Nephron progenitor cell (in vitro differentiated cells): ENCODE results near the gene AAK1.
A peak's percentile ranks its signal among the peaks of the same experiment; 100 is the strongest.

Experiments
- DNase-seq: peaks from one replicate; pipeline ENCODE4 v3.0.0; 2021
- H3K27ac Mint-ChIP-seq: 2 replicates; pipeline ENCODE4 v1.8.0; 2021; ENCODE audit warnings: mild to moderate bottlenecking, moderate library complexity, mixed read lengths
- H3K27me3 Mint-ChIP-seq: 2 replicates; pipeline ENCODE4 v1.8.0; 2021; ENCODE audit warnings: mild to moderate bottlenecking, low read depth, mixed read lengths; ENCODE audit not compliant: poor library complexity
- H3K36me3 Mint-ChIP-seq: 2 replicates; pipeline ENCODE4 v1.8.0; 2021; ENCODE audit warnings: low read depth, mixed read lengths
- H3K4me1 Mint-ChIP-seq: 2 replicates; pipeline ENCODE4 v1.8.0; 2021; ENCODE audit warnings: mixed read lengths
- H3K4me3 Mint-ChIP-seq: 2 replicates; pipeline ENCODE4 v1.8.0; 2021; ENCODE audit warnings: mild to moderate bottlenecking, moderate library complexity, mixed read lengths
- H3K9me3 Mint-ChIP-seq: 2 replicates; pipeline ENCODE4 v1.8.0; 2021; ENCODE audit warnings: mild to moderate bottlenecking, moderate library complexity, mixed read lengths
- TF ChIP-seq, protein P1 (sequence below): fragments of 200-600 bp; sonication (generic); IDR thresholded peaks from 2 replicates; pipeline ENCODE4 v1.5.0; 2021; ENCODE audit warnings: antibody characterized with exemption

Gene AAK1

DNA sequence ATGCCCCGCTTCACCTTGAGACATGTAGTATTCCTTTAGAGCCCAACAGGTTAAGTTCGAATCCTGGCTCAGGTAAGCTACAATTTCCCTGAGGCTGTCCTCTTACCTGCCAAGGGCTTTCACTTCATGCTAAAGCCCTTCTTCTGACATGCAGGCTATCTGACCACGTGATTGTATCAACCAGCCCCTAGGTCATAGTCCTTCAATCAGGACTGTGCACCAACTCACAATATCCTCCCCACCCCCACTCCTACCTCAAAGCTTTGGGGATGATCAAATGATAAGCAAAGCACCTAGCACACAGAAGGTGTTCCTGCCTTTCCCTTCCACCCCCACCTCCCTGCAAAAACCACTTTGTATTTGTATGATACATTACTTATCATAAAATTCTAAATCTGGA lies 78.9 kb downstream of the AAK1 start:
- no peaks in the 10 kb centered on the region for H3K36me3 Mint-ChIP-seq
- no peaks in the 10 kb centered on the region for H3K27me3 Mint-ChIP-seq
- H3K9me3 Mint-ChIP-seq: no peaks in the 10 kb centered on the region
- H3K4me1 Mint-ChIP-seq: peaks cover 32% of the 10 kb centered on the region
- no peak overlapping the region for H3K4me3 Mint-ChIP-seq
- no peak for DNase-seq
- peak overlapping the region; percentile 13 for H3K27ac Mint-ChIP-seq
- TF ChIP-seq, protein P1, sequence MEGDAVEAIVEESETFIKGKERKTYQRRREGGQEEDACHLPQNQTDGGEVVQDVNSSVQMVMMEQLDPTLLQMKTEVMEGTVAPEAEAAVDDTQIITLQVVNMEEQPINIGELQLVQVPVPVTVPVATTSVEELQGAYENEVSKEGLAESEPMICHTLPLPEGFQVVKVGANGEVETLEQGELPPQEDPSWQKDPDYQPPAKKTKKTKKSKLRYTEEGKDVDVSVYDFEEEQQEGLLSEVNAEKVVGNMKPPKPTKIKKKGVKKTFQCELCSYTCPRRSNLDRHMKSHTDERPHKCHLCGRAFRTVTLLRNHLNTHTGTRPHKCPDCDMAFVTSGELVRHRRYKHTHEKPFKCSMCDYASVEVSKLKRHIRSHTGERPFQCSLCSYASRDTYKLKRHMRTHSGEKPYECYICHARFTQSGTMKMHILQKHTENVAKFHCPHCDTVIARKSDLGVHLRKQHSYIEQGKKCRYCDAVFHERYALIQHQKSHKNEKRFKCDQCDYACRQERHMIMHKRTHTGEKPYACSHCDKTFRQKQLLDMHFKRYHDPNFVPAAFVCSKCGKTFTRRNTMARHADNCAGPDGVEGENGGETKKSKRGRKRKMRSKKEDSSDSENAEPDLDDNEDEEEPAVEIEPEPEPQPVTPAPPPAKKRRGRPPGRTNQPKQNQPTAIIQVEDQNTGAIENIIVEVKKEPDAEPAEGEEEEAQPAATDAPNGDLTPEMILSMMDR: no peak

DNA sequence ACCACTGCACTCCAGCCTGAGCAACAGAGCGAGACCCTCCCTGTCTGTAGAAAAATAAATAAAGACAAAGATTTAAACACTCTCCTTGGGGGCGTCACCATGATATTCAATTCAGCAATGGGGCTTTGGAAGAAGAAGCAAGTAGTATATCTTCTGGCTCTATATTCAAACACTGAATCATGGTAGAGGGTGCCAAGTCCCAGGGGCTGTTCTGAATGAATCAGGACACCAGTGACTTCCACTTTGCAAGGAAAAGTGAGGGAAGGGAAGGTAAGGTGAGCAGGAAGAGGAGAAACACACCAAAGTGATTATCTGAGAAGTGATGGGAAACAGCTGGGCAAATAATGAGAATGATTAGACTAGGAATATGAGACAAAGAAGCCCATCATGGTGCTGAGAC lies 80.5 kb downstream of the AAK1 start:
- DNase-seq: no peak
- peaks cover 3% of the 10 kb centered on the region for H3K27me3 Mint-ChIP-seq
- peaks cover 24% of the 10 kb centered on the region for H3K4me1 Mint-ChIP-seq
- H3K9me3 Mint-ChIP-seq: no peaks in the 10 kb centered on the region
- H3K36me3 Mint-ChIP-seq: no peaks in the 10 kb centered on the region
- H3K27ac Mint-ChIP-seq: no peak overlapping the region
- H3K4me3 Mint-ChIP-seq: no peak overlapping the region
- TF ChIP-seq, protein P1: no peak

DNA sequence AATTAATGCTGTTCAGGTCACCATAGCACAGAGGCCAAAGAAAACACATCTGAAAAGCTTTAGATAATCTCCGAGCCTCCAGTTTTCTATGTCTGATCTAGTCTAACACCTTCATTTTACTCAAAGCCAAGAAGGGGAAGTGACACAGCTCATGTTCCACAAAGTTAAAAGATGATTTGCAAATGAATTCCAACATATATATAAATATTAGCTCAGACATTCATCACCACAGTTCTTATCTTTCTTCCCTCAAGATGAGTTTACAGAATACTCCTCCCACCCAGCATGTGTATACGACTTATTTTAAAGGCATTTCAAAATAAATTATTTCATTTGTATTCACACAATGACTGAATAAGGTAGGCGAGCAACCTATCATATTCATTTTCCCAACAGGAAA lies 82.4 kb downstream of the AAK1 start:
- H3K36me3 Mint-ChIP-seq: peaks cover 2% of the 10 kb centered on the region
- H3K27ac Mint-ChIP-seq: no peak overlapping the region
- no peaks in the 10 kb centered on the region for H3K9me3 Mint-ChIP-seq
- H3K4me3 Mint-ChIP-seq: no peak overlapping the region
- H3K4me1 Mint-ChIP-seq: peaks cover 19% of the 10 kb centered on the region
- TF ChIP-seq, protein P1: no peak
- no peak for DNase-seq
- H3K27me3 Mint-ChIP-seq: peaks cover 3% of the 10 kb centered on the region

DNA sequence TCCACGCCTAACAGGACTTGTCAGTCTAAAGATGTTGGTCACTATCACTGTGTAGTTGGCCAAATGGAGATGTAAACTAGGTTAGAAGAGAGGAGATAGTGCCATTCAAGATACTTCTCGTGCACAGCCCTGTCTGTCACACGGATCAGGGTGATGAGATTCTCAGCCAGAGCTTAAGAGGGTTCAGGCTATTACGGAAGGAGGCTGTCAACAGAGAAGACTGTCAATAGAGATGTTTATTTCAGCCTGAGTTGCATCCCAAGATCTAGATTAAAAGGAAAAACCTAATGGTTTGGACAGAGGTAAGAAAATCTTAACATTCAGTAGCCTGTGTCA lies 83.4 kb downstream of the AAK1 start:
- Mint-ChIP-seq H3K9me3 (no peaks in the 10 kb centered on the region), H3K4me3 (no peak overlapping the region), H3K27ac (no peak overlapping the region), H3K36me3 (peaks cover 4% of the 10 kb centered on the region), H3K4me1 (peaks cover 16% of the 10 kb centered on the region), H3K27me3 (peaks cover 3% of the 10 kb centered on the region)
- DNase-seq: no peak
- TF ChIP-seq, protein P1: no peak

DNA sequence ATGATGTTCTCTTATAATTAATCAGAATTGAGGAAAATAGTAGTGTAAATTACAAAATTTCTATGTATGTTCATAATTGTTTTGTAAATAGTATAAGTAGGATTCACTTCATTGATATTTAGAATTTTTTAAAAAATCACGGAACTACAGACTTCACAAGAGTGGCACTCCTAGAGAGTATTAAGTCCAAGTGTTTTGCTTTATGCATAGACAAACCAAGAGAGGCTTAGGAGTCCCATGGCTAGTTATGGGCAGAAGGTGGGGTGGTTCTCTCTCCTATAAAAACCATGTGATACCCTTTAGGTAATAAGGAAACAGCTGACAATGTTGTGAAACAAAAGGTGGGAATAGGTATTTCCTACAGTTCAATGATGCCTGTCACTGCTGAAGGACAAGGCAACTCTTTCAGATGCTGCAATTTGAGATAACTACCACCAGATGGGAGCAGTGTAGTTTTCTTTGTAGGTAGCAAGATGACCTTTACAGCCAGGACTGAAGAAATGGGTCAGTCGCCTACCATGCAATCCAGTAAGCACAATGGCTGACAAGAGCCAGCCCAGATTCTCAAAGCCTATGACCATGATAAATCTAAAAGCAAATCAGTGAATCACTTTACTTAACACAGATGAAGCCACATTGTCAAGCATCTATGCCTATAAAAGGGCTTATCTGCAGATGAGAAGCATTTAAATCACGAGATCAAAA lies 83.9 kb downstream of the AAK1 start:
- peaks cover 3% of the 10 kb centered on the region for H3K27me3 Mint-ChIP-seq
- H3K4me3 Mint-ChIP-seq: no peak overlapping the region
- TF ChIP-seq, protein P1: peak; percentile 69
- H3K36me3 Mint-ChIP-seq: peaks cover 4% of the 10 kb centered on the region
- no peak overlapping the region for H3K27ac Mint-ChIP-seq
- H3K9me3 Mint-ChIP-seq: no peaks in the 10 kb centered on the region
- DNase-seq: peak; percentile 11
- H3K4me1 Mint-ChIP-seq: peaks cover 11% of the 10 kb centered on the region

DNA sequence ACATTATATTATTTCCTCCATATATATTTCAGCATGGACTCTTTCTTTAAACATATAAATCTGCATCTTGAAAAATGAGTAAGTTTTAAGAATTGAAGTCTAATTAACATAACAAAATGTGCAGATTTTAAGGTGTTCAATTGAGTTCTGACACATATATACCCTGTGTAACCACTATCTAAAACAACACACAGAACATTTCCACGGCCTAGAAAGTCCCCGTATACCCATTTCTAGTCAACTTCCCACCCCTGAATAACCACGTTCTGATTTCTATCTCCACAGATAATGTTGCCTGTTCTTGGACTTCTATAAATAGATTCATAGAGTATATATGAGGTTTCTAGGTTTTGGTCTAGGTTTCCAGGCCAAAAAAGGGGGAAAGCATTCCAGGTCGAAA lies 87.5 kb downstream of the AAK1 start:
- Mint-ChIP-seq H3K36me3 (peaks cover 21% of the 10 kb centered on the region), H3K4me1 (peaks cover 6% of the 10 kb centered on the region), H3K27ac (peak overlapping the region; percentile 64), H3K27me3 (peaks cover 3% of the 10 kb centered on the region), H3K4me3 (no peak overlapping the region), H3K9me3 (no peaks in the 10 kb centered on the region)
- no peak for DNase-seq
- TF ChIP-seq, protein P1: no peak
